Measurements from ENCODE around the gene GLYR1.

Gene GLYR1

GRCh38 chr16:4879049-4879448 is 32.0 kb upstream of the GLYR1 start:
- no peak for DNase-seq (ENCODE audit: low read depth)

DNA sequence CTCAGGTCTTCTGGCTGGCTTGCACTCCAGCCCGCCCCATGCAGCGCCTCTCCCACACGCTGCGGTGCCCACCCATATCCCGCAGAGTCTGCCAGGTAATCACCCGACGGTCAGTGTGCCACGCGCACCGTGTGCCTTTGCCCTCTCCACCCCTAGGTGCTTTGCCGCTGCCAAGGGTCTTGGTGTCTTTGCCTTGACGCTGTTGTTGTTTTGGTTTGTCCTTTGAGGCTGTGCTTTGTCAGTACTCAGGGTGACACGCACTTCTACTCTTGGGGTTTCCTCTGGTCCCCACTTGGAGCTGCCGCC is 30.2 kb upstream of the GLYR1 start:
- no peak for DNase-seq (ENCODE audit: low read depth)

GRCh38 chr16:4876646-4877379 is 29.7 kb upstream of the GLYR1 start:
- DNase-seq (ENCODE audit: low read depth) = no peak

- no peak for DNase-seq (ENCODE audit: low read depth)
Measured at GRCh38 chr16:4874666-4875065, 27.6 kb upstream of the GLYR1 start.

DNA sequence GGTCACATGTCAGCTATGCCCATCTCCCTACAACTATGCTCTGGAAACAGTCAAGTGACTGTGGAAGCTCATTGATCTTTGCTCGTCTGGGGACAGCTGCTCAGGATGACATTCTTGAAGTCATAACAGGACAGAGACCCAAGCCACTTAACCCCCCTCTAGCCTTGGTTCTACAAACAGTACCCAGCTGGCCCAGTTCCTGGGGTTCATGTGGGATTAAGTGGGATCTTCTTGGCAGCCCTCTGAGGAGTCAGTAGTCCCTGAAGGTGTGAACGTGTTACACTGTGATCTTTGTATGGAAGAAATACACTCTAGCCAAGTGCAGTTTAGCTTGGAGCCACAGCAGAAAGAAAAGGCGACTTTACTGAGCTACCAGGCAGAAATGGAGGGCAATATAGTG is 26.0 kb upstream of the GLYR1 start:
- no peak for DNase-seq (ENCODE audit: low read depth)

DNA sequence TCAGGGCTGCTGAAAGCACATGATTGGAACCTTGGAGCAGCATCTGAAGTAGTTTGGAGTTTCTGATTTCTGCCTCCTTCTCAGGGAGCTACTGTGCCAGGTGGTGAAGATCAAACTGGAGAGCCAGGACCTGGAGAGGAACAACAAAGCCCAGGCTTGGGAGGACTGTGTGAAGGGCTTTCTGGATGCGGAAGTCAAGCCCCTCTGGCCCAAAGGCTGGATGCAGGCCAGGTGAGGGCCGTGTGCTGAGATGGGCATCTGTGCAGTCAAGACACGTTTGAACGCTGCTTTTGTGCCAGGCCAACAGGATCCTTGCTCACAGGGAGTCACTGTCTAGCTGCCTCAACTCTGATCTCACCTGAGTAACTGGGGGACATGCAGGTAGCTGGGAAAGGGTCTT is 24.0 kb upstream of the GLYR1 start:
- DNase-seq (ENCODE audit: low read depth) = no peak

DNA sequence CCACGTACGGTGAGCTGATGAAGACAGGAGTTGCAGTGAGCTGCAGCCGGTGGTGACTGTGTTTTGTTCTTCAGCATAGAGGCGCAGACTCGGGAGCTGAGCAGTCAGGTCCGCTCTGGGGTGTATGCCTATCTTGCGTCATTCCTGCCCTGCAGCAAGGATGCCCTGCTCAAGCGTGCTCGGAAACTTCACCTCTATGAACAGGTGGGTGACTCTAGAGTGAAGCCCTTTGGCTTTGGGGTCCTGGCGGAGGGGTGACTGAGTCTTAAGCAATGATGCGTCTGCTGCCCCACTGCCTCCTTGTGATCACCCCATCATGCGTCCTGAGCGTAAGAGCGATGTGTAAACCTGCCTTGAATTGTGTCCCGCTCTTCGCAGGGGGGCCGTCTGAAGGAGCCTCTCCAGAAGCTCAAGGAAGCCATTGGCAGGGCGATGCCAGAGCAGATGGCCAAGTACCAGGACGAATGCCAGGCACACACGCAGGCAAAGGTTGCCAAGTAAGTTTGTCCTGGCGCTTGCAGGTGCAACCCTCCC is 23.1 kb upstream of the GLYR1 start:
- no peak for DNase-seq (ENCODE audit: low read depth)

- no peak for DNase-seq (ENCODE audit: low read depth)
Measured at GRCh38 chr16:4869147-4869805, 22.2 kb upstream of the GLYR1 start.

- no peak for DNase-seq (ENCODE audit: low read depth)
Measured at GRCh38 chr16:4868535-4868934, 21.4 kb upstream of the GLYR1 start.

DNA sequence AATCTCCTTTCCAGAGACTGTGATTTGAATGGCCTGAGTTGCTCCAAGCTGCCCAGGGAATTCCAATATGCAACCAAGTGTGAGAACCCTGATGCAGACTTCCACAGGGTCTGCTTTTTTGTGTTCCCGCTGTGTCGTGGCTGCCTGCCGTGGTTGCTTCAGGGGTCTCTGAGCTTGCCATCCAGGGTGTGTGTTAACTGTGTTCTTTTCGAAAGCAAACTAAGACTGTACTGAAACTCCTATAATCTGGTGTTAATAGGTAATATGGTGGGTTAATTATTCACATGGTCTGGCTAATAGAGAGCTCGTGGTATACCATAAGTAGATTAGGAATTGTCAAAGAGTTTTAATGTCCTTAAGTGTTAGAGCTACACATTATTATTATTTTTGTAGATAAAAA is 20.9 kb upstream of the GLYR1 start:
- no peak for DNase-seq (ENCODE audit: low read depth)

DNA sequence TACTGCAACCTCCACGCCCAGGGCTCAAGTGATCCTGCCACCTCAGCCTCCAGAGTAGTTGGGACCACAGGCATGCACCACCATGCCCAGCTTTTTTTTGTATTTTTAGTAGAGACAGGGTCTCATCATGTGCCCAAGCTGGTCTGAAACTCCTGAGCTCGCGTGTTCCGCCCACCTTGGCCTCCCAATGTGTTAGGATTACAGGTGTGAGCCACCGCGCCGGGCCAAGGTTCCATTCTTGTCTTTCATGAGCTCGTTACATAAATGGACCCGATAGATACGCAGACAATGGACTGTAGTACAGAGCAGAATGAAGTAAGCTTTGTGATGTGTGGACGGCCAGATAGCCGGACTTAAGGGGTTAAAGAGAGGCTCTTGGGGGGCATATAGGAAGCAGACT is 19.5 kb upstream of the GLYR1 start:
- no peak for DNase-seq (ENCODE audit: low read depth)

- DNase-seq (ENCODE audit: low read depth) = no peak
Measured at GRCh38 chr16:4865231-4865860, 18.3 kb upstream of the GLYR1 start.

- DNase-seq (ENCODE audit: low read depth) = no peak
Measured at GRCh38 chr16:4864728-4865127, 17.6 kb upstream of the GLYR1 start.

- DNase-seq (ENCODE audit: low read depth) = no peak
Measured at GRCh38 chr16:4862639-4863038, 15.6 kb upstream of the GLYR1 start.

DNA sequence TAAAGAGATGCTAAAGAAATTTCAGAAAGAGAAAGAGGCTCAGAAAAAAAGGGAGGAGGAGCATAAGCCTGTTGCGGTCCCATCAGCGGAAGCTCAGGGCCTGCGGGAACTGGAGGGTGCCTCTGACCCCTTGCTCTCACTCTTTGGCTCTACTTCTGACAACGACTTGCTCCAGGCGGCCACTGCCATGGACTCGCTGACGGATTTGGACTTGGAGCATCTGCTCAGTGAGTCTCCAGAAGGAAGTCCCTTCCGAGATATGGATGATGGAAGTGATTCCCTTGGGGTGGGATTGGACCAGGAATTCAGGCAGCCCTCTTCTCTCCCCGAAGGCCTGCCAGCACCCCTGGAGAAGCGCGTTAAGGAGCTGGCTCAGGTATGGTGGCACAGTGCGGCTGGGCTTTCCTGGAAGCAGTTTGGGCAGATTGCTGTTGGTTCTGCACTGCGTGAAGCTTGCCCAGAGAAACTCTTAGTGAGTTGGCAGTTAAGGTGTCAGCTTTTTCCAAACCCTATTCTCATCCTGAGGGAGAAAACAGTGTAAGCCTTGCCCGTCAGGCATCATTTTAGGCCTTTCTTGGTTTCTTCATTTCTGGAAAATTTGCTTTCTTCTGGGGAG is 13.7 kb upstream of the GLYR1 start:
- DNase-seq (ENCODE audit: low read depth) = no peak

DNA sequence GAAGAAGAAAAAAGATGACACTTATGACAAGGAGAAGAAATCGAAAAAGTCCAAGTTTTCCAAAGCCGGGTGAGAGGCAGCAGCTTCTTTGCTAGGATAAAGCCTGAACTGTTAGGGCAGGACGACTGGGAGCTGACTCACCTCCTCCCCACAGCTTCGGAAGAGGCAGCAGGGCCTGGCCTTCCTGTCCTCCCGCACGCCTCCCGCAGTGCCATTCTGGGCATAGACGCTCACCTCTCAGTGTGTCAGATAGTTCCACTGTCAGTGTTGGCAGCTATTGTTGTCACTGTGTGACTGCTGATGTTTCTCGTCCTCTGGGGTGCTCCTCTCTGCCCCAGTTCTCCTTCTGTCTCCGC is 12.8 kb upstream of the GLYR1 start:
- no peak for DNase-seq (ENCODE audit: low read depth)

- DNase-seq (ENCODE audit: low read depth) = no peak
Measured at GRCh38 chr16:4859190-4859899, 12.3 kb upstream of the GLYR1 start.

- DNase-seq (ENCODE audit: low read depth) = no peak
Measured at GRCh38 chr16:4855804-4856203, 8.7 kb upstream of the GLYR1 start.

DNA sequence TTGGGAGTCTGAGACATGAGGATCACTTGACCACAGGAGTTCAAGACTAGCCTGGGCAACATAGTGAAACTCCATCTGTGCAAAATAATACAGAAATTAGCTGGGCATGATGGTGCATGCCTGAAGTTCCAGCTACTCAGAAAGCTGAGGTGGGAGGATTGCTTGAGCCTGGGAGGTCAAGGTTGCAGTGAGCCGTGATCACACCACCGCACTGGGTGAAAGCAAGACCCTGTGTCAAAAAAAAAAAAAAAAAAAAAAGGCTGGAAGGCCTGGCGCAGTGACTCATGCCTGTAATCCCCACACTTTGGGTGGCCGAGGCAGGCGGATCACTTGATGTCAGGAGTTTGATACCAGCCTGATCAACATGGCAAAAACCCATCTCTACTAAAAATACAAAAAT is 8.3 kb upstream of the GLYR1 start:
- no peak for DNase-seq (ENCODE audit: low read depth)

DNA sequence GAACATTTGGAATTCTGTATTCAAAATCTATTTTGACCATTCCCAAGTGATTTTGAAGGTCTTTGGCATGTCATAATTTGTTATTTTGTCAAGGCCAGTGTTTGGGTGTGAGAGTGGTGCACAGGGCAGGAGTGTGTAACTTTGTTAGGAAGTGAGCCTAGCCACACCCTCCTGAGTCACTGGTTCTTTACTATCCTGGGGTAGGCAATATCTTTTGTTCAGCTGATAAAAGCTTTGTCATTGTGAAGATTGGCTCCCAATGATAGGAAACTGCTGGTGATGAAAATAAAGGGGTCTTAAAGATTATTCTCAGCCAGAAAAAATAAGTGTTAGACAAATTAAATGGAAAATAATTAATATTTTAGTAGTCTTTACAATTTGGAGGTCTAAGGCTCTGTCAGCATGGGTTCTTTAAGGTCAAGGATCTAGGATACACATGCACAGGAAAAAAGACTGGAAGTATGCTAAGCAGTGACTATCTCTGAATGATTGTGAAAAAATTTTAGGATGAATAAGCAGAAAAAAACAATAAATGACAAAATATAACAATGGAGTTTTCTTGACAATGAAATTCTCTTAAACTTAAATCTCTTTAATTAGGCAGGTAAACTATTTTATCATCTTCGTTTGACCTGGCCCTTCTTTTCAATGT is 5.3 kb upstream of the GLYR1 start:
- DNase-seq (ENCODE audit: low read depth) = no peak

- no peak for DNase-seq (ENCODE audit: low read depth)
Measured at GRCh38 chr16:4850211-4850610, 3.1 kb upstream of the GLYR1 start.
